Liver (tissue), 9 donors: ENCODE measurements around the gene SAMD4A. TPM values are rescaled to one million over a fixed set of nuclear protein-coding genes. Genes with fewer than 3 reads are reported as not detected.

Experiments used
- DNase-seq: peaks from one replicate; pipeline ENCODE4 v3.0.0-alpha.2; 2017; ENCODE audit warnings: low spot score
- H3K27ac ChIP-seq, 2 donors: one replicate each; pipeline ENCODE4 v1.7.0; 2013; ENCODE audit warnings: inconsistent platforms in 2 of 2, low read length in 2 of 2, control low read depth in 1 of 2, low read depth in 1 of 2, mild to moderate bottlenecking in 1 of 2
- H3K27me3 ChIP-seq, 4 donors: one replicate each; pipeline versions ENCODE4 v1.6.1 to v1.7.0; 2013; ENCODE audit warnings: low read length in 3 of 4, inconsistent platforms in 1 of 4, mild to moderate bottlenecking in 1 of 4, moderate library complexity in 1 of 4; ENCODE audit not compliant: control insufficient read depth in 4 of 4, insufficient read depth in 4 of 4
- H3K36me3 ChIP-seq, 4 donors: one replicate each; pipeline versions ENCODE4 v1.6.1 to v1.7.0; 2013; ENCODE audit warnings: low read length in 3 of 4, mild to moderate bottlenecking in 3 of 4, low read depth in 1 of 4, moderate library complexity in 1 of 4; ENCODE audit not compliant: control insufficient read depth in 4 of 4, insufficient read depth in 3 of 4
- H3K4me1 ChIP-seq, 4 donors: one replicate each; pipeline versions ENCODE4 v1.6.1 to v1.7.0; 2013; ENCODE audit warnings: low read length in 3 of 4, mild to moderate bottlenecking in 3 of 4, moderate library complexity in 1 of 4; ENCODE audit not compliant: control insufficient read depth in 4 of 4, insufficient read depth in 4 of 4
- H3K4me3 ChIP-seq, 3 donors: one replicate each; pipeline versions ENCODE4 v1.6.1 to v1.7.0; 2013; ENCODE audit warnings: low read length in 3 of 3, control low read depth in 1 of 3, low read depth in 1 of 3, mild to moderate bottlenecking in 1 of 3
- H3K9ac ChIP-seq, 2 donors: one replicate each; pipeline ENCODE4 v1.7.0; 2013; ENCODE audit warnings: low read length in 2 of 2, mild to moderate bottlenecking in 2 of 2, moderate library complexity in 2 of 2, control low read depth in 1 of 2, low read depth in 1 of 2
- H3K9me3 ChIP-seq, 4 donors: one replicate each; pipeline versions ENCODE4 v1.6.1 to v1.7.0; 2013; ENCODE audit warnings: low read length in 3 of 4; ENCODE audit not compliant: control insufficient read depth in 4 of 4
- ATF3 ChIP-seq: IDR thresholded peaks from 2 replicates; pipeline ENCODE4 v1.6.1; 2016; ENCODE audit warnings: antibody characterized with exemption
- EGR1 ChIP-seq, 2 donors: IDR thresholded peaks; 2 replicates each; pipeline ENCODE4 v1.6.1; 2016 to 2018; ENCODE audit warnings: antibody characterized with exemption in 2 of 2, low read depth in 2 of 2
- FOXA1 ChIP-seq: IDR thresholded peaks from 2 replicates; pipeline ENCODE4 v1.6.1; 2016; ENCODE audit warnings: antibody characterized with exemption
- FOXA2 ChIP-seq: IDR thresholded peaks from 2 replicates; pipeline ENCODE4 v1.6.1; 2016; ENCODE audit warnings: antibody characterized with exemption
- GABPA ChIP-seq, 2 donors: IDR thresholded peaks in 1 of 2; conservative IDR thresholded peaks in 1 of 2; 2 replicates each; pipeline ENCODE4 v1.6.1; 2016; ENCODE audit warnings: antibody characterized with exemption in 2 of 2, mild to moderate bottlenecking in 1 of 2, moderate library complexity in 1 of 2
- HNF4A ChIP-seq, 2 donors: conservative IDR thresholded peaks; 2 replicates each; pipeline ENCODE4 v1.6.1; 2016; ENCODE audit warnings: antibody characterized with exemption in 2 of 2, mild to moderate bottlenecking in 2 of 2
- HNF4G ChIP-seq: IDR thresholded peaks from 2 replicates; pipeline ENCODE4 v1.6.1; 2016; ENCODE audit warnings: antibody characterized with exemption
- JUND ChIP-seq, 2 donors: IDR thresholded peaks; 2 replicates each; pipeline ENCODE4 v1.6.1; 2016; ENCODE audit warnings: antibody characterized with exemption in 2 of 2
- MAX ChIP-seq: IDR thresholded peaks from 2 replicates; pipeline ENCODE4 v1.6.1; 2016; ENCODE audit warnings: antibody characterized with exemption
- RAD21 ChIP-seq, 2 donors: IDR thresholded peaks; 2 replicates each; pipeline ENCODE4 v1.6.1; 2016; ENCODE audit warnings: antibody characterized with exemption in 2 of 2, mild to moderate bottlenecking in 2 of 2
- REST ChIP-seq: IDR thresholded peaks from 2 replicates; pipeline ENCODE4 v1.6.1; 2016; ENCODE audit warnings: antibody characterized with exemption, mild to moderate bottlenecking
- RXRA ChIP-seq, 2 donors: IDR thresholded peaks; 2 replicates each; pipeline ENCODE4 v1.6.1; 2017 to 2018; ENCODE audit warnings: antibody characterized with exemption in 2 of 2, mild to moderate bottlenecking in 1 of 2
- SP1 ChIP-seq: IDR thresholded peaks from 2 replicates; pipeline ENCODE4 v1.6.1; 2018; ENCODE audit warnings: antibody characterized with exemption, mild to moderate bottlenecking
- TAF1 ChIP-seq: conservative IDR thresholded peaks from 2 replicates; pipeline ENCODE4 v1.6.1; 2016; ENCODE audit warnings: antibody characterized with exemption, mild to moderate bottlenecking
- YY1 ChIP-seq: IDR thresholded peaks from 2 replicates; pipeline ENCODE4 v1.6.1; 2016; ENCODE audit warnings: antibody characterized with exemption, mild to moderate bottlenecking
- WGBS: extraction: QIAGEN DNeasy Blood & Tissue Kit; methylation state at CpG from one replicate; pipeline ENCODE4 v1.1.7; 2013; 5-methylcytosine and 5-hydroxymethylcytosine counted together
- polyA plus RNA-seq, 2 donors: library from polyadenylated mRNA; stranded (reverse) in 1 of 2; unstranded in 1 of 2; fragments of 200-250 nt in 1 of 2; fragments of >200 nt in 1 of 2; fragmentation: Nextera tagmentation in 1 of 2; extraction: Ambion mirVana in 1 of 2; gene quantifications; one replicate each; pipeline versions ENCODE4 v1.2.1 to v1.2.3, GENCODE V29; 2013 to 2015
- total RNA-seq, 2 donors: library from RNA; depleted of rRNA; stranded (reverse); fragments of >200 nt; gene quantifications; one replicate each; pipeline ENCODE4 v1.2.3, GENCODE V29; 2014
- TF ChIP-seq, protein P1 (sequence below): IDR thresholded peaks from 2 replicates; pipeline ENCODE4 v1.6.1; 2016; ENCODE audit warnings: antibody characterized with exemption
- donor health status: healthy.
- donor health status: healthy.
- donor health status: healthy.
- donor health status: healthy.
- donor health status: healthy.

Gene SAMD4A
- total and polyA plus RNA-seq, 4 donors = 4.3 to 17.8 (median 8.1) TPM

GRCh38 chr14:54834081-54834480, 267.2 kb downstream of the SAMD4A start:
- H3K27me3 ChIP-seq = no peaks in the 10 kb centered on the region
- H3K27ac ChIP-seq = peak overlapping the region in 1 of 2 donors; percentile 48
- no peaks in the 10 kb centered on the region for H3K9me3 ChIP-seq
- no peaks in the 10 kb centered on the region for H3K36me3 ChIP-seq
- H3K4me3 ChIP-seq = no peak overlapping the region
- H3K9ac ChIP-seq = no peak overlapping the region
- DNase-seq = no peak
- no peak for TF ChIP-seq GABPA (IDR thresholded peaks at IDR 0.05 in 1 of 2, conservative IDR thresholded peaks at IDR 0.05 in 1 of 2)
- TF ChIP-seq, protein P1, sequence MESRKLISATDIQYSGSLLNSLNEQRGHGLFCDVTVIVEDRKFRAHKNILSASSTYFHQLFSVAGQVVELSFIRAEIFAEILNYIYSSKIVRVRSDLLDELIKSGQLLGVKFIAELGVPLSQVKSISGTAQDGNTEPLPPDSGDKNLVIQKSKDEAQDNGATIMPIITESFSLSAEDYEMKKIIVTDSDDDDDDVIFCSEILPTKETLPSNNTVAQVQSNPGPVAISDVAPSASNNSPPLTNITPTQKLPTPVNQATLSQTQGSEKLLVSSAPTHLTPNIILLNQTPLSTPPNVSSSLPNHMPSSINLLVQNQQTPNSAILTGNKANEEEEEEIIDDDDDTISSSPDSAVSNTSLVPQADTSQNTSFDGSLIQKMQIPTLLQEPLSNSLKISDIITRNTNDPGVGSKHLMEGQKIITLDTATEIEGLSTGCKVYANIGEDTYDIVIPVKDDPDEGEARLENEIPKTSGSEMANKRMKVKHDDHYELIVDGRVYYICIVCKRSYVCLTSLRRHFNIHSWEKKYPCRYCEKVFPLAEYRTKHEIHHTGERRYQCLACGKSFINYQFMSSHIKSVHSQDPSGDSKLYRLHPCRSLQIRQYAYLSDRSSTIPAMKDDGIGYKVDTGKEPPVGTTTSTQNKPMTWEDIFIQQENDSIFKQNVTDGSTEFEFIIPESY = no peak
- no peak for TF ChIP-seq JUND (IDR thresholded peaks at IDR 0.05)
- TF ChIP-seq SP1 = no peak
- TF ChIP-seq ATF3 = no peak
- no peak for TF ChIP-seq TAF1
- no peak for TF ChIP-seq HNF4G
- TF ChIP-seq FOXA2 = no peak
- TF ChIP-seq RXRA (IDR thresholded peaks at IDR 0.05) = no peak
- no peak for TF ChIP-seq YY1
- TF ChIP-seq HNF4A (conservative IDR thresholded peaks at IDR 0.05) = no peak
- no peak for TF ChIP-seq REST
- no peak for TF ChIP-seq MAX
- TF ChIP-seq RAD21 (IDR thresholded peaks at IDR 0.05) = no peak
- no peak for TF ChIP-seq FOXA1
- H3K4me1 ChIP-seq = peaks cover 11 to 44% (median 39%) of the 10 kb centered on the region in 4 donors

DNA sequence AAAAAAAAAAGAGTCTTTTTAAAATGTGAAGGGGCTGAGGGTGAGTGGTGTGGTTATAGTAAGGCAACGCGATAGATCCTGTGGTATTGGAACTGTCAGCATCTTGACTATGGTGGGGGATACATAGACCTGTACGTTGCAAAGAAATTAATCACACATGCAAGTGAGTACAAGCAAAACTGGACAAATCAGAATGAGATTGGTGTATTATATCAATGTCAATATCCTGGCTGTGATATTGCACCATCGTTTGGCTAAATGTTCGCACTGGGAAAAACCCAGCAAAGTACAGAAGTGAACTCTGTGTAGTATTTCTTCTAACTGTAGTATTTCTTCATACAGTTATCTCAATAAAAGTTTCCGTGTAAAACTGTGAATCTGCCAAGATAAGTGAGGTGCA, 267.8 kb downstream of the SAMD4A start:
- H3K4me1 ChIP-seq = peaks cover 12 to 50% (median 43%) of the 10 kb centered on the region in 4 donors
- no peaks in the 10 kb centered on the region for H3K9me3 ChIP-seq
- no peak overlapping the region for H3K9ac ChIP-seq
- WGBS = 52% methylated on average over 6 of the region's 6 CpGs
- no peaks in the 10 kb centered on the region for H3K36me3 ChIP-seq
- no peak for DNase-seq
- no peak overlapping the region for H3K4me3 ChIP-seq
- peak; percentile 36 to 45 for TF ChIP-seq HNF4A (conservative IDR thresholded peaks at IDR 0.05)
- TF ChIP-seq SP1 = peak; percentile 34
- TF ChIP-seq RXRA (IDR thresholded peaks at IDR 0.05) = peak; percentile 51 to 56
- TF ChIP-seq TAF1 = no peak
- no peak for TF ChIP-seq GABPA (IDR thresholded peaks at IDR 0.05 in 1 of 2, conservative IDR thresholded peaks at IDR 0.05 in 1 of 2)
- peak; percentile 25 for TF ChIP-seq FOXA1
- TF ChIP-seq FOXA2 = peak; percentile 79
- no peak for TF ChIP-seq EGR1 (IDR thresholded peaks at IDR 0.05; ENCODE audit: low read depth in 2 of 2)
- TF ChIP-seq RAD21 (IDR thresholded peaks at IDR 0.05) = peak in 1 of 2 donors; percentile 31
- TF ChIP-seq YY1 = peak; percentile 6
- TF ChIP-seq JUND (IDR thresholded peaks at IDR 0.05) = peak in 1 of 2 donors; percentile 39
- H3K27ac ChIP-seq = peak overlapping the region; percentile 35 to 48
- H3K27me3 ChIP-seq = no peaks in the 10 kb centered on the region
